ENCODE results near the gene REV1. TPM values are rescaled to one million over a fixed set of nuclear protein-coding genes. Genes with fewer than 3 reads are reported as not detected.
"Not testable (repeated sequence)": the region's sequence is repeated elsewhere in the genome, so short reads cannot be mapped to it uniquely, and the experiment has no call there.

REV1 gene
- total and polyA plus RNA-seq, 2 donors: 23.9 to 27.1 TPM

DNA sequence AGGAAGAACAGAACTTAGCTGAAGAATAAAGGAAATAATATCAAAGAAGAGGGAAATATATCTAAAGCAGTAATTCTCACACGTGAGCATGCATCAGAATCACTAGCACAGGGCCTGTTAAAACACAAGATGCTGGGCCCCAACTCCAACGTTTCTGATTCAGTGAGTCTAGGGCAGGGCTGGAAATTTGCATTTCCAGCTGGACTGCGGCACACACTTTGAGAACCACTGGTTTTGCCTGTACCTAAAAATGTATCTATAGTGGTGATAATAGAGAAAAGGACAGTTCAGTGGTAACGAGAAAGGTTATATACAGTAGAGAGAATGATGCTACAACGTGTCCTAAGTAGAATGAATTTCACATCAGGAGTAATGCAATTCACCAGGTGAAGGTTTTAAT is 11.2 kb downstream of the REV1 start:
- WGBS: 84% methylated on average over 5 of the region's 5 CpGs
- Histone ChIP-seq H3K4me1 (ENCODE audit: control insufficient read depth in 2 of 2, insufficient read depth in 2 of 2, low read length in 2 of 2) (no peaks in the 10 kb centered on the region), H3K4me3 (ENCODE audit: low read length in 2 of 2) (no peak overlapping the region), H3K9me3 (ENCODE audit: control insufficient read depth in 2 of 2, insufficient read depth in 1 of 2, low read length in 1 of 2) (no peaks in the 10 kb centered on the region), H3K27me3 (ENCODE audit: control insufficient read depth in 2 of 2, insufficient read depth in 1 of 2, low read length in 1 of 2) (no peaks in the 10 kb centered on the region), H3K36me3 (ENCODE audit: control insufficient read depth in 2 of 2, insufficient read depth in 2 of 2, low read length in 1 of 2) (no peaks in the 10 kb centered on the region), H3K27ac (ENCODE audit: low read depth in 1 of 2, low read length in 1 of 2) (no peak overlapping the region)
- DNase-seq (ENCODE audit: low read depth in 6 of 9, low spot score in 9 of 9): no peak

DNA sequence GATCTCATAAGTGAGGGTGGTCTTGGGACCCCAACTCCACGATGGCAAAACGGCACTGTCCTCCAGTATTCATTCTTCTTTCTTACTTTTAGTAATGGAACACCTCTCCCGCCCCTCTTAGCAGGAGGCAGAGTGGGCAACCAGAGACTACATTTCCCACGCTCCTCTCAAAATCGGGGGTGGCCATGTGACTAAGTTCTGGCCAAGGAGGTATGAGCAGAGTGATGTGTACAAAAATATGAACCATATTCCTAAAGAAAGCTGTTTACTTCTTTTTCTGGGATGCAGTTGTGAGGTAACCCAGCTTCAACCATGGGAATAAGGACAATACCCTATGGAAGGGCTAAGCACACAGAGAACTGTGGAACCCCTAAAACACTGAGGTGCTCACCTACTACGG is 12.8 kb downstream of the REV1 start:
- 98% methylated on average over 6 of the region's 6 CpGs for WGBS
- Histone ChIP-seq H3K4me1 (ENCODE audit: control insufficient read depth in 2 of 2, insufficient read depth in 2 of 2, low read length in 2 of 2) (no peaks in the 10 kb centered on the region), H3K27me3 (ENCODE audit: control insufficient read depth in 2 of 2, insufficient read depth in 1 of 2, low read length in 1 of 2) (no peaks in the 10 kb centered on the region), H3K36me3 (ENCODE audit: control insufficient read depth in 2 of 2, insufficient read depth in 2 of 2, low read length in 1 of 2) (no peaks in the 10 kb centered on the region), H3K27ac (ENCODE audit: low read depth in 1 of 2, low read length in 1 of 2) (no peak overlapping the region), H3K9me3 (ENCODE audit: control insufficient read depth in 2 of 2, insufficient read depth in 1 of 2, low read length in 1 of 2) (no peaks in the 10 kb centered on the region), H3K4me3 (ENCODE audit: low read length in 2 of 2) (no peak overlapping the region)
- DNase-seq (ENCODE audit: low read depth in 6 of 9, low spot score in 9 of 9): no peak

DNA sequence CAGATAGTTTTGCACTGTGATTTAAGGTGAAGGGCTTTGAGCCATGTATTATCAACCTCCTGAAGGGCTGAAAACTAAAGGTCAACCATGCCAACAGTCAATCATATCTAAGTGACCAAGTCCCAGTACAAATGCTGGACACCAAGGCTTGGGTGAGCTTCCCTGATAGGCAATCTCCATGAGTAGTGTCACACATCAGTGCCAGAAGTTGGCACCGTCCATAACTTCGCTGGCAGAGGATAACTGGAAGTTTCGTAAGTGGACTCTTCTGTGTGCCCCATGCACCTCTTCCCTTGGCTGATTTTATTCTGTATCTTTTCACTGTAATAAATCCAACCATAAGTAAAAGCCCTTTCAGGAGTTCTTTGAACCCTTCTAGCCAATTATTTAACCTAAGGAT is 13.2 kb downstream of the REV1 start:
- no peak for DNase-seq (ENCODE audit: low read depth in 6 of 9, low spot score in 9 of 9)
- Histone ChIP-seq H3K27me3 (ENCODE audit: control insufficient read depth in 2 of 2, insufficient read depth in 1 of 2, low read length in 1 of 2) (no peaks in the 10 kb centered on the region), H3K27ac (ENCODE audit: low read depth in 1 of 2, low read length in 1 of 2) (no peak overlapping the region), H3K36me3 (ENCODE audit: control insufficient read depth in 2 of 2, insufficient read depth in 2 of 2, low read length in 1 of 2) (no peaks in the 10 kb centered on the region), H3K4me1 (ENCODE audit: control insufficient read depth in 2 of 2, insufficient read depth in 2 of 2, low read length in 2 of 2) (no peaks in the 10 kb centered on the region), H3K4me3 (ENCODE audit: low read length in 2 of 2) (no peak overlapping the region), H3K9me3 (ENCODE audit: control insufficient read depth in 2 of 2, insufficient read depth in 1 of 2, low read length in 1 of 2) (no peaks in the 10 kb centered on the region)
- 97% methylated on average over 3 of the region's 3 CpGs for WGBS

DNA sequence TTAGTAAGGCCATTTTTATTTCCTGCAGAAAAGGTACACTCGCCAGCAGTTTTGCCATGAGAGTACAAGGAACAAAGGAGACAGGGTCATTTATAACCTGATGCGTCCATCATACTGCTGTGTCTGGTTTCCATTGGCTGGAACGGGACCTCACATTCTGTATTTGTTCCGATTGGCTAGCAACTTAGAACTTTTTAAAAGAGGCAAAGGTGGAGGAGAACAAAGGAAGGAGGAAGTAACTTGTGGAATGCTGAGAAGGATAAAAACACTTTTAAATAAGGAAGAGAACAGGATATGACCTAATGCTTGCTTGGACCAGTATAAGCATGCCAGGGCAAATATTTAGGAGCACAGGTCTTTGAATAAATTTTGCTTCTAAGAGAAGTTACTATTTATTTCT is 14.7 kb downstream of the REV1 start:
- not testable (repeated sequence) for H3K36me3 ChIP-seq (ENCODE audit: control insufficient read depth in 2 of 2, insufficient read depth in 2 of 2, low read length in 1 of 2); H3K27ac ChIP-seq (ENCODE audit: low read depth in 1 of 2, low read length in 1 of 2); H3K9me3 ChIP-seq (ENCODE audit: control insufficient read depth in 2 of 2, insufficient read depth in 1 of 2, low read length in 1 of 2); H3K27me3 ChIP-seq (ENCODE audit: control insufficient read depth in 2 of 2, insufficient read depth in 1 of 2, low read length in 1 of 2); H3K4me3 ChIP-seq (ENCODE audit: low read length in 2 of 2); DNase-seq (ENCODE audit: low read depth in 6 of 9, low spot score in 9 of 9); H3K4me1 ChIP-seq (ENCODE audit: control insufficient read depth in 2 of 2, insufficient read depth in 2 of 2, low read length in 2 of 2)
- over 99% methylated on average over 4 of the region's 4 CpGs for whole genome bisulfite sequencing

DNA sequence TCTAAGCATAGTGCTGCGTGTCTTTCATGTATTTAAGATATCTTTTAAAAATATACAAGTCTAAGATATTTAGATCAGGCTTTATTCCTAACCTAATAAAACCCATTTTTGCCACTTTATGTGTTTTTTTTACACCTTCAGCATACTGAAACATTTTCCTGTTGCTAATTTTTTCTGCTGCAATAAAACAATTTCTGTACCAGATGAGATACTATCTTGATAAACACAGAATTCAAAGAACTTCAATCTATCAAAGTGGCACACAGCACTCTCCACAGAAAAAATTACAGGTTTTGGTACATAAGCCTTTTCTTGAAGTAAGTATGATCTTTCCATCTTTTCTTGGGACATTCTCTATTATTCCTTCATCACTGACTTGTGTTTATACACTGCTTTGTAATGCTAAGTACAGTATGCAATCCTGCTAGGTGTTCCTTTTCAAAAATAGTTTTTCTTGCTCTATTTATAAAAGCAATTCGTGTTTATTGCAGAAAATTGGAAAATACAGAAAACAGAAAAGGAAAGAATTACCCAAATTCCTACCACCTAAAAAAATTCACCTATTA is 16.2 kb downstream of the REV1 start:
- DNase-seq (ENCODE audit: low read depth in 6 of 9, low spot score in 9 of 9): no peak
- Histone ChIP-seq H3K36me3 (ENCODE audit: control insufficient read depth in 2 of 2, insufficient read depth in 2 of 2, low read length in 1 of 2) (no peaks in the 10 kb centered on the region), H3K27me3 (ENCODE audit: control insufficient read depth in 2 of 2, insufficient read depth in 1 of 2, low read length in 1 of 2) (no peaks in the 10 kb centered on the region), H3K9me3 (ENCODE audit: control insufficient read depth in 2 of 2, insufficient read depth in 1 of 2, low read length in 1 of 2) (no peaks in the 10 kb centered on the region), H3K4me1 (ENCODE audit: control insufficient read depth in 2 of 2, insufficient read depth in 2 of 2, low read length in 2 of 2) (no peaks in the 10 kb centered on the region), H3K27ac (ENCODE audit: low read depth in 1 of 2, low read length in 1 of 2) (no peak overlapping the region), H3K4me3 (ENCODE audit: low read length in 2 of 2) (no peak overlapping the region)
- WGBS: 81% methylated on average over 2 of the region's 2 CpGs

DNA sequence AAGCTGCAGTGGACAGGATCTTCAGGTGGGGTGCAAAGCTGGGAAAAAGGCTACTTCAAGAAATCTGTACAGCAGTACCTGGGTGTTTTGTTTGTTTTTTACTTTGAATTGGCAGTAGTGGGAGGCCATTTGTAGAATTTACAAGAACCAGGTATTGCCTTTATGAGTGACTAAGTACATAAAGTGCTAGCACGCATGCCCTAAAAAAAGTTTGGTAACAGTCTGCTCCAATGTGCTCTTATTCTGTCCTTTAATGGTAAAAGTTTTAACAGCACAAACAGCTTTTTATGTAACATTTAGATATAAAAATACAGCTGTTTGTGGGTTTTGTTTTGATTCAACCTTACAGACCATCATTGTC is 17.2 kb downstream of the REV1 start:
- no peaks in the 10 kb centered on the region for H3K4me1 ChIP-seq (ENCODE audit: control insufficient read depth in 2 of 2, insufficient read depth in 2 of 2, low read length in 2 of 2)
- H3K27ac ChIP-seq (ENCODE audit: low read depth in 1 of 2, low read length in 1 of 2): no peak overlapping the region
- H3K9me3 ChIP-seq (ENCODE audit: control insufficient read depth in 2 of 2, insufficient read depth in 1 of 2, low read length in 1 of 2): no peaks in the 10 kb centered on the region
- no peak overlapping the region for H3K4me3 ChIP-seq (ENCODE audit: low read length in 2 of 2)
- no peaks in the 10 kb centered on the region for H3K36me3 ChIP-seq (ENCODE audit: control insufficient read depth in 2 of 2, insufficient read depth in 2 of 2, low read length in 1 of 2)
- no peaks in the 10 kb centered on the region for H3K27me3 ChIP-seq (ENCODE audit: control insufficient read depth in 2 of 2, insufficient read depth in 1 of 2, low read length in 1 of 2)
- no peak for DNase-seq (ENCODE audit: low read depth in 6 of 9, low spot score in 9 of 9)
- 97% methylated on average over 1 of the region's 1 CpG for WGBS

DNA sequence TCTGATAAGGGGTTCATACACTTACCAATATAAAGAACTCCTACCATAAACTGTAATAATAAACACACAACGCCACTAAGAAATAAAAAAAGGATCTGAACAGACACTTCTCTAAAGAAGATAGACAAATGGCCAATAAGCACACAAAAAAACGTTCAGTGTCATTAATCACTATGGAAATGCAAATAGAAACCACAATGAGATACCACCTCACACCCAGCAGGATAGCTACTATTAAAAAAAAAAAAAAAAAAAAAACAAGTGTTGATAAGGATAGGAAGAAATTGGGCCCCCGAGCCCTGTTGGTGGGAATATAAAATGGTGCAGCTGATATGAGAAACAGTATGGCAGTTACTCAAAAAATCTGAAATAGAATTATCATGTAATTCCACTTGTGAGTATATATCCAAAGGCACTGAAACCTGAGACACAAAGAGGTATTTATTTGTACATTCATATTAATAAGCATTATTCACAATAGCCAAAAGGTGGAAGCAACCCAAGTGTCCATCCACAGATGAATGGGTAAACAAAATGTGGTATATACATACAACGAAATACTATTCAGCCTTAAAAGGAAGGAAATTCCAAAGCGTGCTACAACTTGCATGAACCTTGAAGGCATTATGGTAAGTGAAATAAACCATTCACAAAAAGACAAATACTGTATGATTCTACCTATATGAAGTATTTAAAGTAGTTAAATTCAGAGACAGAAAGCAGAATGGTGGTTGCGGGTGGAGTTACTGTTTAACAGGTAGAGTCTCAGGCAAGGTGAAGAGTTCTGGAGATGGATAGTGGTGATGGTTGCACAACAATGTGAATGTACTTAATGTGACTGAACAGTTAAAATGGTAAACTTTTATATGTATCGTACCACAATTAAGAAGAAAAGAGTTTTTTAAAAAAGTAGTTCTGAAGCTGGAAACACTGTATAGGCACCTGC is 17.9 kb downstream of the REV1 start:
- no peaks in the 10 kb centered on the region for H3K27me3 ChIP-seq (ENCODE audit: control insufficient read depth in 2 of 2, insufficient read depth in 1 of 2, low read length in 1 of 2)
- no peaks in the 10 kb centered on the region for H3K4me1 ChIP-seq (ENCODE audit: control insufficient read depth in 2 of 2, insufficient read depth in 2 of 2, low read length in 2 of 2)
- H3K4me3 ChIP-seq (ENCODE audit: low read length in 2 of 2): no peak overlapping the region
- WGBS: 86% methylated on average over 7 of the region's 7 CpGs
- no peaks in the 10 kb centered on the region for H3K36me3 ChIP-seq (ENCODE audit: control insufficient read depth in 2 of 2, insufficient read depth in 2 of 2, low read length in 1 of 2)
- no peaks in the 10 kb centered on the region for H3K9me3 ChIP-seq (ENCODE audit: control insufficient read depth in 2 of 2, insufficient read depth in 1 of 2, low read length in 1 of 2)
- DNase-seq (ENCODE audit: low read depth in 6 of 9, low spot score in 9 of 9): no peak
- no peak overlapping the region for H3K27ac ChIP-seq (ENCODE audit: low read depth in 1 of 2, low read length in 1 of 2)

DNA sequence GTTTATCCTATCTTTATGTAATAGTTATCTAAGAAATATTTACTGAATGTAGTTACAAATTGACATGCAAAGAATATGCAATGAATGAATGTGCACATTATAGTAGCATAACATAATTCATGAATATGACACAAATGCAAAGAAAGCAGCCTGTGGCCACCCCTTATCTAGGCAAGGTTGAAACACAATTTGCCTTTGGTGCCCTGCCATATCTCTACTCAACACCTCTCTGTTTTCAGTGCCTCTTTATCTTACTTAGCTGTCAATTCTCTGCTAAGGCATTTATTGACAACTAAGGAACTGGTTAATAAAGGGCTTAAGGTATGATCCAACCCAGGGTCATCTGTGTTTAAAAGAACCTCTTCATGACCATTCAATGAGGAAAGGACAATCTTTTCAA is 18.9 kb downstream of the REV1 start:
- H3K36me3 ChIP-seq (ENCODE audit: control insufficient read depth in 2 of 2, insufficient read depth in 2 of 2, low read length in 1 of 2): no peaks in the 10 kb centered on the region
- H3K27me3 ChIP-seq (ENCODE audit: control insufficient read depth in 2 of 2, insufficient read depth in 1 of 2, low read length in 1 of 2): no peaks in the 10 kb centered on the region
- H3K4me1 ChIP-seq (ENCODE audit: control insufficient read depth in 2 of 2, insufficient read depth in 2 of 2, low read length in 2 of 2): no peaks in the 10 kb centered on the region
- no peak overlapping the region for H3K4me3 ChIP-seq (ENCODE audit: low read length in 2 of 2)
- H3K9me3 ChIP-seq (ENCODE audit: control insufficient read depth in 2 of 2, insufficient read depth in 1 of 2, low read length in 1 of 2): no peaks in the 10 kb centered on the region
- H3K27ac ChIP-seq (ENCODE audit: low read depth in 1 of 2, low read length in 1 of 2): no peak overlapping the region
- no peak for DNase-seq (ENCODE audit: low read depth in 6 of 9, low spot score in 9 of 9)

DNA sequence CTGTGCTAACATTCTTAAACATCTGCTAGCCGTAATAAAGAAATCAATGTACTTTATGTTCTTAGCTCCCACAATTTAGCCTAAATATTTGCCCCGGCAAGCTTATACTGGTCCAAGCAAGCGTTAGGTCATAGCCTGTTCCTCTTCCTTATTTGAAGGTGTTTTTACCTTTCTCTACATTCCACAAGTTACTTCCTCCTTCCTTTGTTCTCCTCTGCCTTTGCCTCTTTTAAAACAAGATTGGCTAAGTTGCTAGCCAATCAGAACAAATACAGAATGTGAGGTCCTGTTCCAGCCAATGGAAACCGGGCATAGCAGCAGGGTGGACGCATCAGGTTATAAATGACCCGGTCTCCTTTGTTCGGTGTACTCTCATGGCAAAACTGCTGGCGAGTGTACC is 19.4 kb downstream of the REV1 start:
- not testable (repeated sequence) for H3K27ac ChIP-seq (ENCODE audit: low read depth in 1 of 2, low read length in 1 of 2); H3K4me3 ChIP-seq (ENCODE audit: low read length in 2 of 2); DNase-seq (ENCODE audit: low read depth in 6 of 9, low spot score in 9 of 9); H3K36me3 ChIP-seq (ENCODE audit: control insufficient read depth in 2 of 2, insufficient read depth in 2 of 2, low read length in 1 of 2); H3K9me3 ChIP-seq (ENCODE audit: control insufficient read depth in 2 of 2, insufficient read depth in 1 of 2, low read length in 1 of 2); H3K27me3 ChIP-seq (ENCODE audit: control insufficient read depth in 2 of 2, insufficient read depth in 1 of 2, low read length in 1 of 2); H3K4me1 ChIP-seq (ENCODE audit: control insufficient read depth in 2 of 2, insufficient read depth in 2 of 2, low read length in 2 of 2)
- WGBS: 98% methylated on average over 8 of the region's 8 CpGs
